Vagina (tissue), 2 donors: Measurements from ENCODE around the gene WIPF2.

Experiments used
- CTCF ChIP-seq, 3 experiments: fragments of 450-650 bp in 2 of 3; fragments of 200-600 bp in 1 of 3; sonication (generic) in 1 of 3; IDR thresholded peaks; one replicate each; pipeline ENCODE4 v1.5.1; 2017 to 2019; ENCODE audit warnings: antibody characterized with exemption in 3 of 3, mild to moderate bottlenecking in 2 of 3, moderate library complexity in 2 of 3
- POLR2A ChIP-seq, 2 donors: fragments of 450-650 bp; IDR thresholded peaks; one replicate each; pipeline ENCODE4 v1.6.1; 2017; ENCODE audit warnings: antibody characterized with exemption in 2 of 2, mild to moderate bottlenecking in 2 of 2, moderate library complexity in 2 of 2
- POLR2AphosphoS5 ChIP-seq, 2 donors: sonication (generic); formaldehyde crosslinking; IDR thresholded peaks; one replicate each; pipeline ENCODE4 v1.9.0; 2017; ENCODE audit warnings: antibody characterized with exemption in 2 of 2, mild to moderate bottlenecking in 2 of 2, low read depth in 1 of 2; ENCODE audit not compliant: insufficient read depth in 1 of 2

GRCh38 chr17:40203131-40203530 is 16.0 kb upstream of the WIPF2 start:
- no peak for TF ChIP-seq POLR2A (IDR thresholded peaks at IDR 0.05)
- no peak for TF ChIP-seq CTCF (IDR thresholded peaks at IDR 0.05)
- TF ChIP-seq POLR2AphosphoS5 (IDR thresholded peaks at IDR 0.05; ENCODE audit: insufficient read depth in 1 of 2, low read depth in 1 of 2): no peak
